ENCODE data around the gene HMSD. TPM values are rescaled to one million over a fixed set of nuclear protein-coding genes. Genes with fewer than 3 reads are reported as not detected.

HMSD gene
- total RNA-seq, 2 experiments from 2014 or later, result 6.9 to 10.8 TPM

- CTCF ChIA-PET, result interaction anchor here (1.7 kb wide), 1 partner anchor 16 kb away, joined by 6 read pairs; no protein-coding TSS in a partner anchor
These were observed 30.9 kb downstream of the HMSD start for GRCh38 chr18:63980027-63980426.

DNA sequence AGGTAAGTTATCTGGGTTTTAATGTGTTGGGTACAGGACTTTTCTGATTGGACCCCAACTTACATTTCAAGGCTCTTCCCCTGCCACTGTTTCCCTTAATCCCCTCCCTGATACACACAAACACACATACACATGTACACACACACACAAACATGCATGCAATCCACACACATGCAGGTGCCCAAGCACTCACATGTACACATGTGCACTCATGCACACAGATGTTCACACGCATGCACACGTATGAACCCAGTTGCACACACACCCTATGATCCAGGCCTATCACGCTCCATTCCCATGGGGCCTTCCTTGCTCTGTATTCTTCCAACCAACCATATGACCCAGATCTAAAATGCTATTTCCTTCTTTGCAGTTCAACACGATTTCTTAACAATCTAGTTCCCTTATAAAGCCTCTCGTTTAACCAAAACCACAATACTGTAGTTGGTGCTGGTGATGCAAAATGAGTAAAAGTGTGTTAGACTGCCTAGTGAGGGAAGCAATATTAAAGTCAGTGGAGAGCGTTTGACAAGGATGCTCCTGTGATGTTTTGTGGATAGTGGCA lies 31.9 kb downstream of the HMSD start:
- CTCF ChIA-PET, result interaction anchor here (1.7 kb wide), 1 partner anchor 17 kb away, joined by 6 read pairs; no protein-coding TSS in a partner anchor

More at GRCh38 chr18:63980027-63980426, 30.9 kb downstream of the HMSD start:
- POLR2A ChIA-PET, result no interaction called here

GRCh38 chr18:63981719-63982118 lies 32.6 kb downstream of the HMSD start:
- CTCF ChIA-PET, result no interaction called here
- POLR2A ChIA-PET, result no interaction called here

More for the DNA sequence above, 31.9 kb downstream of the HMSD start:
- POLR2A ChIA-PET, result no interaction called here

DNA sequence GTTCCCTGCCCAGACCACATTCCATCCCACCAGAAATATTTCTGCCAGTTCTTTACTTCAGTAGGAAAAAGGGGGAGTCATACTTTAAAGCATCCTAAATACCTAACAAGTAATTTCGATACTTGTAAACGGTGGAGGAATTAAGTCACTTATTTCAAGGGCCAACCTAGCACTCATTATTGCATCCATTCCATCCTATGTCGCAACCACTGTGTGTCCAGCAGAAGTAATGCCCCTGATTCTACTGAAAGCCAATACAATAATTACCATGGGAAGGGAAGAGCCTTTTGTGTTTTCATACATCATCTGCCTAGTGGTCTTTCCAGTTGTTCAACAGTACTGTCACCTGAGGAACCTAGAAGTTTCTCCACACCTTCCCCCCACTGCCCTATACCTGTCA lies 33.3 kb downstream of the HMSD start:
- POLR2A ChIA-PET, result no interaction called here
- CTCF ChIA-PET, result interaction anchor here (1.0 to 1.2 kb wide), 2 partner anchors 19 to 464 kb away, joined by 3 to 4 read pairs; no protein-coding TSS in a partner anchor

DNA sequence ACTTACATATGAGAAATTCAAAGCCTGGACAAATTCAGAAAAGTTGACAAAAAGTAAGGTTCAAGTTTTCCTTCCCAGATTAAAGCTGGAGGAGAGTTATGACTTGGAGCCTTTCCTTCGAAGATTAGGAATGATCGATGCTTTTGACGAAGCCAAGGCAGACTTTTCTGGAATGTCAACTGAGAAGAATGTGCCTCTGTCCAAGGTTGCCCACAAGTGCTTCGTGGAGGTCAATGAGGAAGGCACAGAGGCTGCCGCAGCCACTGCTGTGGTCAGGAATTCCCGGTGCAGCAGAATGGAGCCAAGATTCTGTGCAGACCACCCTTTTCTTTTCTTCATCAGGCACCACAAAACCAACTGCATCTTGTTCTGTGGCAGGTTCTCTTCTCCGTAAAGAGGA lies 37.8 kb downstream of the HMSD start:
- ChIA-PET CTCF (no interaction called here), POLR2A (no interaction called here)

DNA sequence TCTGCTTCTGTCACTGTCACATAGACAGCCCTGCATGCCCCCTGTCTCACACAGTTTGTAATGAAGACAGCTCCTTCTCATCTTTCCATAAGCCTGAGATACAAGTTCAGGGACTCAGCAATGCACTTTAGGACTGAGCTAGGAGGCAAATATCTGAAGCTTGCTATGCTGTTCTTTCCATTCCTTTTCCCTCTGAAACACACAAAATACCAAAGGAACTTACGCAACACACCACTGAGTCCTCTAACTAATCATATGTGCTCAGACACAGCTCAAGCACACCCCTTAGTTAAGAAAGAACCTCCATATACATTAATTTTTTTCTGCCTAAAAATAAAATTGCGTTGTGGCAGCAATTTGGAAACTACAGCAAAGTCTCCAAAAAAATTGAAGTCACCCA lies 38.6 kb downstream of the HMSD start:
- ChIA-PET CTCF (no interaction called here), POLR2A (no interaction called here)

- CTCF ChIA-PET, result no interaction called here
- POLR2A ChIA-PET, result no interaction called here
These were observed 43.6 kb downstream of the HMSD start for GRCh38 chr18:63992751-63993150.

DNA sequence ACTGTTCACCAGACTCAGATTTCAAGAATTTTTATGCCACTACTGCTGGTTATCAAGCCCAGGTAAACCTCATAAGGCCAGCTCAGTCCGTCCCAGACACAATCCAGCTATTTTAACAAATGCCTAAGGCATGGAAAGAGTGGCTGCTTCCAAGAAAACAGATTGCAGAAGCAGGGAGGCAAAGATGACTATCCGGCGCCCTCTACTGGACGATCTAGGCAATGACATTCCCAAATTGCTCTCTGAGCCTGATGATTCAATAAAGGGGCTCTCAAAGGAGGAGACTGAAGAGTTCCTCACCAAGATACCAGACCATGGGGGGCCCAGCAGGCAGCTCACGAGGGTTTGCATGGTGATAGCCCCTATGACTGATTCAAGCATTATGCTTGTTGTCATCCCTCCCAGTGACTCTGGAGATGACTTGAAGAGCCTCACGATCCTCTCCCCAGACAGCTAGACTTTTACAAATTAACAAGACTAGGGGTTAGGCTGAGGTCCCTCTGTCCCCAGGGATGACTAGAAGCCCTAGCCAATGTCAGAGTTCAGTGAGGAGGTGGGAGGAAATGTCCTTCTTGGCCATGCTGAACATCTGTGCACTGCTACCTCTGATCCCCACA lies 45.8 kb downstream of the HMSD start:
- ChIA-PET CTCF (interaction anchor here (1.1 kb wide), 1 partner anchor 127 kb away, joined by 4 read pairs; no protein-coding TSS in a partner anchor), POLR2A (no interaction called here)

- POLR2A ChIA-PET, result no interaction called here
- CTCF ChIA-PET, result interaction anchor here (1.3 kb wide), 1 partner anchor 60 kb away, joined by 3 read pairs; no protein-coding TSS in a partner anchor
These were observed 47.9 kb downstream of the HMSD start for GRCh38 chr18:63997041-63997440.

- ChIA-PET CTCF (no interaction called here), POLR2A (no interaction called here)
These were observed 48.5 kb downstream of the HMSD start for GRCh38 chr18:63997606-63998005.

DNA sequence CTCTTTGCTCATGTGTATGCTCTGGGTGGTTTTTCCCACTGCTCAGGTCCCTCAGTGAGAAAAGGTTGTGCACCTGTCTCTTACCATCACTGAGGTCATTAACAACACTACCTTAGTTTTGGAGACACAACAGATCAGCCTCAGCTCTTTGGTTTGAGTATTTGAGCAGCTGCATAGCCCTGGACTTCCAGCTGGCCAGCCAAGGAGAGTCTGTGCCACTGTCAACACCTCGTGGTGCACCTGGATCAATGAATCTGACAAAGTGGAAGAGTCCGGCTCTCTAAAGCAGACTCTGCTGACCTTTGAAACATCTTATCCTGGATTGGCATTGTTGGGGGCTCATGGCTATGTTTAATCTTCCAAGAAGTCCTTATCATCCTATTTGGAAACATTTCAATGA lies 50.8 kb downstream of the HMSD start:
- ChIA-PET CTCF (interaction anchor here (1.6 kb wide), 1 partner anchor 36 kb away, joined by 4 read pairs; no protein-coding TSS in a partner anchor), POLR2A (no interaction called here)

DNA sequence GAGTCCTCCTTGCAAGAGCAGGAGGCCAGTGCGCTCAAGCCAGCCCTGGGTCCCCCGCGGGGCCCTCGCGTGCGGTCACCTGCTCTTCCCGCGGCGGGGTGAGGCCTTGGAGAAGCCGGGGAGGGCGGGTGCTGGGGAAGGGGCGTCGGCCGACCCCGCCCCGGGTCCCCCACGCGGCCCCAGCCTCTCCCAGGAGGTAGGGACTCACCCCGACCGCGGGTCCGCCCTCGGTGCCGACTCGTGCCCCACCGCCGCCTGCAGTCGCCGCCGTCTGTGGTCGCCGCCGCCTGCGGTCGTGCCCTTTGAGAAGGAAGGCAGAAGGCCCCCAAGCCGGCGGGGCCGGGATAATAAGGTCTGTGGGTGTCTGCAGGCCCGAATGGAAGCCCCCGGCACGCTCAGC lies 53.5 kb downstream of the HMSD start:
- ChIA-PET CTCF (no interaction called here), POLR2A (no interaction called here)

DNA sequence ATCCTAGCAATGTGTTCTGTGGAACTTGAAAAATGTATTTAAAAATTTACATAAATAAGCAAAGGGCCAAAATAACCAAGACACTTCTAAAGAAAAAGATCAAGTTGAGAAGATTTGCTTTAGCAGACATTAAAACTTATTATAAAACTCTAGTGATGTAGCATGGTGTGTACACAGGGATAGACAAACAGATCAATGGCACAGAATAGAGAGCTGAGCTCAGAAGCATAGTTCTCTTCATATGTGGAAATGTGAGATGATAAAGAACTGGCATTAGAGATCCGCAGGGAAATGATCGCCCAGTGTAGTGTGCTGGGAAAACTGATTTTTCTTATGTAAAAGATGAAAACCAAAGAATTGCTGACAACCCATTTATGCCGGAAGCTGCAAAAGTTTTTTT lies 60.2 kb downstream of the HMSD start:
- ChIA-PET POLR2A (no interaction called here), CTCF (no interaction called here)

Other genes starting within 250 kb of the HMSD start
- not detected for gene SERPINB11, start 246.3 kb upstream of the HMSD start, total RNA-seq
- gene SERPINB7, start 173.9 kb upstream of the HMSD start, total RNA-seq, result not detected
- not detected for gene SERPINB2, start 61.6 kb upstream of the HMSD start, total RNA-seq
- not detected for gene SERPINB10, start 41.3 kb upstream of the HMSD start, total RNA-seq
- 10 to 100 TPM; 15.2 to 16.8 TPM for gene SERPINB8, start 20.8 kb downstream of the HMSD start, total RNA-seq
- not detected for gene LINC00305, start 199.8 kb downstream of the HMSD start, total RNA-seq

Measured in activated CD8-positive, alpha-beta memory T cell treated with anti-CD3 and anti-CD28 coated beads for 36 hours (primary cell).